Right lung (tissue), 5 donors: ENCODE measurements around the gene KANSL1L. TPM values are rescaled to one million over a fixed set of nuclear protein-coding genes. Genes with fewer than 3 reads are reported as not detected.

ENCODE experiments used
- DNase-seq, 2 donors: peaks; one replicate each; pipeline ENCODE4 v3.0.0-alpha.2; 2013
- polyA plus RNA-seq, 5 donors: library from polyadenylated mRNA; unstranded; fragments of 120-200 nt; gene quantifications; one replicate each; pipeline versions ENCODE4 v1.2.1 to v1.2.3, GENCODE V29; 2013; ENCODE audit warnings: inconsistent platforms in 1 of 5, low replicate concordance in 1 of 5; ENCODE audit not compliant: insufficient read length in 5 of 5, insufficient read depth in 1 of 5

Gene KANSL1L
- polyA plus RNA-seq, 5 donors, result 31.5 to 54.9 (median 51.1) TPM

DNA sequence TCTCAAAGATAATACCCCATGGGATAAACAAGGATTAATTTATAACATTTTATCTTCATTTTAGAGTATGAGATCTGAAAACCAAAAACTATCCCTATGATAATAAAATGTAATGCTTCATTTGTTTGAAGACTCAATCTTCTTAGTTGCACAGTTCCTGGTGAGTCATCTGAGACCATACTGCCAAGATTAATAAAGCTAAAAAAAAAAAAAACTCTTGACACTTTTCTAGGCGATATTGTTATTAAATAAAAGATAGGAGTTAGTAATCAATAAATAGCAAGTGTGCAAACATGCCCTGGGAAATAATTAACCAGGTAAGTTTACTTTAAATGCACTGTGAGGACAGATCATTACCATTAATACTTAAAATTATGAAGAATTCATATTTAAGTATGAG lies 84.9 kb downstream of the KANSL1L start:
- no peak for DNase-seq

DNA sequence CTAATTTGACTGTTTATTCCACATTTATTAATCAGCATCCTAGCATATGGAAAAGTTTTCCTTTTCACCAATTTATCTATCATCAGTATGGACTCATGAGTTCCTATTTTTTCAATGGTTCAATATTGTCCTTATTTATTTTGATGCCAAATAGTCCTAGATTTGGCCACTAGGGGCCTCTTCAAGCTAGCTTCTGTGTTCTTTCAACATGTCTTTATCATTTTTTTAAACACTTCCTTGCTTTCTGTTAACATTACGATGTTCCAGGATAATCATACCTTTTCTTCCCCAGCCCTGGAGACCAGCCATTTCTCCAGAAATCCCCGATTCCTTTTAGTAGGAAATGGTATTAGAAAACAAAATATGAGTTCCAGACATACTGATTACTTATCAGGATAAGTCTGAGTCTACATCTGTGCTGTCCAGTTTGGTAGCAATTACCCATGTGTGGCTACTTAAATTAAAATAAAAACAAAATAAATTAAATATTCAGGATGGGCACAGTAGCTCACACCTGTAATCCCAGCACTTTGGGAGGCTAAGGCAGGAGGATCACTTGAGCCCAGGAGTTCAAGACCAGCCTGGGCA lies 98.2 kb downstream of the KANSL1L start:
- DNase-seq, result peak; percentile 13 to 15

DNA sequence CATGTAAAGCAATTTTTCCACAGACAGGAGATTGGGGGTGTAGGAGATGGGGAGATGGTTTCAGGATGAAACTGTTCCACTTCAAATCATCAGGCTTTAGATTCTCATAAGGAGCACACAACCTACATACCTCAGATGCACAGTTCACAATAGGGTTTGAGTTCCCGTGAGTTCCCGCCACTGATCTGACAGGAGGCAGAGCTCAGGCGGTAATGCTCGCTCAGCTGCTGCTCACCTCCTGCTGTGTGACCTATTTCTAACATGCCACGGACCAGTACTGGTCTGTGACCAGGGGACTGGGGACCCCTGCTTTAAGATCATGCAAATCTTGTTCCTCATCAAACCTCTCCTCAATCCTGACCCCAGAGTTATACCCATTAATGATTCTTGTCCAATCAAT lies 98.7 kb downstream of the KANSL1L start:
- no peak for DNase-seq

DNA sequence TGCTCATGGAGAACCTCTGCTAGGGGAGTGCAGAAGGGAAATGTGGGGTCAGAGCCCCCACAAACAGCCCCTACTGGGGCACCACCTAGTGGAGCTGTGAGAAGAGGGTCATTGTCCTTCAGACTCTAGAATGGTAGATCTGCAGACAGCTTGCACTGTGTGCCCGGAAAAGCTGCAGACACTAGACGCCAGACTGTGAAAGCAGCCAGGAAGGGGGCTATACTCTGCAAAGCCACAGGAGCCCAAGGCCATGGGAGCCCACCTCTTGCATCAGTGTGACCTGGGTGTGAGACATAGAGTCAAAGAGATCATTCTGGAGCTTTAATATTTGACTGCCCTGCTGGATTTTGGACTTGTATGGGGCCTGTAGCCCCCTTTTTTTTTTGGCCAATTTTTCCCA lies 107.9 kb downstream of the KANSL1L start:
- no peak for DNase-seq

- no peak for DNase-seq
Observed at GRCh38 chr2:210055825-210056224, 115.4 kb downstream of the KANSL1L start.

- DNase-seq, result no peak
Observed at GRCh38 chr2:210054696-210055095, 116.5 kb downstream of the KANSL1L start.

- no peak for DNase-seq
Observed at GRCh38 chr2:210050885-210051284, 120.3 kb downstream of the KANSL1L start.

DNA sequence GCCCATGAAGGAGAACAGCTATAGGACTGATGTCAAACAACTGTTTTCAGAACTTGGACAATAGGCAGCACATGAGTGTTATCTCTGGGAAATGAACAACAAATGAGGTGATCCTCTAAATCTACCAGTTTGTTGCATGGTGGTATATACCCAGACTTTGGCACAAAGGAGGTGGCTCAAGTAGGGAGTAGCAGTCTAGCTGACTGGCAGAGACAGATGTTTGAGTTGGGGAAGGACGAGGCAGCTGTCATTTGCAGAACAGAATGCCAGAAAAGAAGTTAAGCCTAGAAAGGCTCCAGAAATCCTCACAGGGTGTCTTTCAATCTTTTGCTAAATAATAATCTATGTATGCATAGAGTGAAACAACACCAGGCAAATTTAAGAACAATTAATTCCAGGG lies 121.4 kb downstream of the KANSL1L start:
- DNase-seq, result peak in 1 of 2 donors; percentile 5

- DNase-seq, result no peak
Observed at GRCh38 chr2:210046851-210047500, 124.2 kb downstream of the KANSL1L start.

DNA sequence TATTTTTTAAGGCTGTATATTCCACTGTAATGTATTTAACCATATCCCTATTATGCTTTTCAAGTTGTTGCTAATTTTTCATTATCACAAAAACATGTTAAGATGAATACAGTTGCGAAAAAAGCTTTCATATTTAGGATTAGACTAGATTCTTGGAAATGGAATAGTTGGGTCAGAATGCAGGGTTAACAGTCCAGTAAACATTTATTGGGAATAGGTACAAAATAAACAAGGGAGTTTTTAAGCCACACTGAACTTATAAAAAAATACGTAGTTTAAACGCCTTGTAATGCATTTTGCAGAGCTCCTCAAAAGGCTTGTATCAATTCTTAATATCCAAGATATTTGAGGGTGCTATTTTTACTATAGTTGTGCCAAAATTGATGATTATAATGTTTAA lies 133.1 kb downstream of the KANSL1L start:
- DNase-seq, result no peak

- DNase-seq, result no peak
Observed at GRCh38 chr2:210035679-210036078, 135.5 kb downstream of the KANSL1L start.

DNA sequence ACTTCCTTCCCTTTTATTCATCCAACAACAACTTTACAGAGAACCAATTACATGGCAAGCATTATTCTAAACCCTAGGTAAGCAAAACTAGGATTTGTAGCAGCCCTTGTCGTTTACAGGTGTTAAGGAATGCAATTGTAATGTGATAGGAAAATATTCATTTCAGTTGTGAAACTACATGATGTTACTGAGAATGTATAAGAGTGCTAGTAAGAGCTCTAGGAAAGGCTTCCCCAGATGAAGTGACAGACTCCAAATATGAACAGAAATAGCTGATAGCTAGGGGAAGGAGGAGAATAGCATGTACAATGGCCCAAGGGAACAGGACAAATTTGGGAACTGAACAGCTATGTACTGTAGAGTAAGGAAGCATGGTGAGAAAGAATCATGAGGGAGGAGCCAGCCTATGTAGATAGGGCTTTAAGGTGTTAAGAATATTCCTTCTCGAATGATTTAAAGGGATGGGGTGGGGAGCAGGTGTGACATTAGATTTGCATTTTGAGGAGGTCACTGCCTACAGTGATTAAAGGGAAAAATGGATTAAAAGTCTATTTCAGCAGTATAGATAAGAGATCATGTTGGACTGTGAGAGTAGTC lies 137.0 kb downstream of the KANSL1L start:
- no peak for DNase-seq

DNA sequence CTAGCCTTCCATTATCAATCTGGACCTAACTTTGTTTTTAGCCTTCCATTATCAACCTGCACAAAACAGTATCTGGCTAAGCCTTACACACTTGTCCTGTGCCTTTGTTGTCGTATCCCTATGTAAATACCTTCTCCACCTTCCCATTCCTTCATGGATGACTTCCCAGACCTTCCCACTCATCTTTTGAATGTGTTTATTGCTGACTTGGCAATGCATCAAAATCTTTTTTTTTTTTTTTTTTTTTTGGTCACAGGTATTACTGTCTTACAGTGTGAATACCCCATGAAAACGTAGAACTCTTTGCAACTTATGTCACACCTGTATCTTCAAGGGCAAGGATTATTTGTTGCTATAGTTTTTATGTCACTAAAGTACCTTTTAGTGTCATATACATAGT lies 143.0 kb downstream of the KANSL1L start:
- DNase-seq, result no peak

DNA sequence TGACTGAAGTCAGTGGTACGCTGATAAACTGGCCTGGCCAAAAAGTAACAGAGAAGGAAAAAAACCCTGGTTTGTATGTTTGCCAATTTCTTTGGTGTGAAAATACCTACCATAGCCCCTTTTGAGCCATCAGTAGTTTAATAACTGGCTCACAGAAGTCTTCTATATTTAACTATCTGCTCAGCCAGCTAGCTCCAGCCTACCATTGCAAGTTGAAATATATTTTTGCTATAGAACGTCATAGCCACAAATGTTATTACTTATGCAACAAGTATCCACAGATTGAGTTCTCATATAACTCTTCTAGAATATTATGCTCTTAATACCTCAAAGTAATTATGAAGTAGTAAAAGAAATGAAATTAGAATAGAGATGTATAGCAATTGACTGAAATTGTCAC lies 143.6 kb downstream of the KANSL1L start:
- no peak for DNase-seq

GRCh38 chr2:210022824-210023223 lies 148.4 kb downstream of the KANSL1L start:
- DNase-seq, result no peak

GRCh38 chr2:210020138-210020537 lies 151.1 kb downstream of the KANSL1L start:
- no peak for DNase-seq

- DNase-seq, result no peak
Observed at GRCh38 chr2:210009896-210010295, 161.3 kb downstream of the KANSL1L start.

DNA sequence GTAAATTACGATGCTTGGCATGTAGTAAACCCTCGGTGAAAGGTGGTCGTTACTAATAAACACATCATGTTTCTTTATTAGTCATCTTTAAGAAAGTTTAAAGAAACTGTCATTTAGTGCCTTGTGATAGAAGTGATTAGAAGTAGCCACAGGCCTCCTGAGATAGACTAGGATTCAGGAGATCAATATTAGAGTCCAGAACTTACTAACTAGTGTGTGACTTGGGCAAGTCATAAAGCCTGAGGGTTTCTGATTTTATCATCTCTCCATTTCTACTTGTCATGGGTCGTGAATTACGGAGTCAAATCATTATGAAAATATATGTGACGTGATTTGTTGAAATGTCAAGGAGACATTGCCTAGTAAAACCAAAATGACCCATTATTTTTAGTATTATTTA lies 162.1 kb downstream of the KANSL1L start:
- no peak for DNase-seq

DNA sequence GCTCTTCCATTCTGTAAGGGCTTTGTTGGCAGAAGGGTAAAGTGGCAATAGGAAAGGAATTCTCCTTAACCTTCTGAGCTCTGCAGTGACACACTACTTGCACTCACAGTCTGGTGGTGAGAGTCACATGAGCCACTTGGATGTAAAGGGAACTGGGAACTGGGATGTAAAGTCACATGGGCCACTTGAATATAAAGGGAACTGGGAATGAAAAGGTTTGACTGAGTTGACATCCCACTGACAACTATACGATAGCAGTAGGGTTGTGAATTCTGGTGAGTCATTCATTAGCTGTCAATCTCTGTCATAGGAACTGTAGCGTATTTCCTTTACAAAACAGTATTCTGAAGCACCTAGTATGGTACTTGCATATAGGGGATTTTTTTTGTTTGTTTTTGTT lies 163.3 kb downstream of the KANSL1L start:
- no peak for DNase-seq

DNA sequence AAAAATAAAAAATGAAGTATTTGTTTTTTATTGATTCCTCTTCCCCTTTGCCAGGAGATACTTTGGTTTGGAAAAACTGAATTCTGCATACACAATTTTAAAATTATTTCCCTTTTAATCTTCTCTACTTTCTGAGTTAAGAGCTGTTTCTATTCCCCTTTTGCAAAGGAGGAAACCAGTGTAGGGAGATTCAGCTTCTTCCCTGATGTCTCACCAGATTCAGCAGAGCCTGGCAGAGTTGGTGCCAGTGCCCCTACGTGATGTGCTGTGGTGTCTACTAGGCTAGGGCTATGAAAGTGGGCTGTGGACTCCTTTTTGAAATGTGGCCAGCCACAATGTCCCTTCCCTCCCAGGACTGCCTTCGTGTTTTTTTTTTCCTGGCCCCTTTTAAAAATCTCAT lies 166.3 kb downstream of the KANSL1L start:
- no peak for DNase-seq

GRCh38 chr2:210003359-210003758 lies 167.8 kb downstream of the KANSL1L start:
- DNase-seq, result no peak

GRCh38 chr2:210002158-210003157 lies 168.8 kb downstream of the KANSL1L start, which contains the start of gene RPE:
TSS of gene RPE (plus strand) at chr2:210002638. CDS start at chr2:210002662, 24 bp downstream.
- DNase-seq, result peak; percentile 92 to 93
